Hepatocyte (in vitro differentiated cells): ENCODE results near the gene CORO2B. TPM values are rescaled to one million over a fixed set of nuclear protein-coding genes. Genes with fewer than 3 reads are reported as not detected.

Experiments
- DNase-seq: peaks from one replicate; pipeline ENCODE4 v3.0.0-alpha.2; 2016; ENCODE audit warnings: low spot score
- H2AFZ ChIP-seq: fragments of 200-600 bp; sonication (generic); 2 replicates; pipeline ENCODE4 v1.6.0; 2016; ENCODE audit warnings: antibody characterized with exemption, mild to moderate bottlenecking
- H3K27ac ChIP-seq: fragments of 200-600 bp; sonication (generic); 2 replicates; pipeline ENCODE4 v1.5.1; 2016; ENCODE audit warnings: mild to moderate bottlenecking
- H3K27me3 ChIP-seq: fragments of 200-600 bp; sonication (generic); 2 replicates; pipeline ENCODE4 v1.6.1; 2016
- H3K36me3 ChIP-seq: fragments of 200-600 bp; sonication (generic); replicated peaks from 2 replicates; pipeline ENCODE4 v1.5.1; 2016; ENCODE audit warnings: low read depth; ENCODE audit not compliant: insufficient read depth
- H3K4me1 ChIP-seq: fragments of 200-600 bp; sonication (generic); 2 replicates; pipeline ENCODE4 v1.5.1; 2016; ENCODE audit warnings: mild to moderate bottlenecking, moderate library complexity; ENCODE audit not compliant: insufficient read depth
- H3K4me2 ChIP-seq: fragments of 200-600 bp; sonication (generic); 2 replicates; pipeline ENCODE4 v1.6.0; 2016
- H3K4me3 ChIP-seq: fragments of 200-600 bp; sonication (generic); 2 replicates; pipeline ENCODE4 v1.5.1; 2016; ENCODE audit warnings: mild to moderate bottlenecking
- H3K79me2 ChIP-seq: fragments of 200-600 bp; sonication (generic); 2 replicates; pipeline ENCODE4 v1.6.0; 2017; ENCODE audit warnings: mild to moderate bottlenecking
- H3K9me2 ChIP-seq: fragments of 200-600 bp; sonication (generic); replicated peaks from 2 replicates; pipeline ENCODE4 v1.6.0; 2017; ENCODE audit warnings: mild to moderate bottlenecking; ENCODE audit not compliant: insufficient read depth
- H3K9me3 ChIP-seq: fragments of 200-600 bp; sonication (generic); 2 replicates; pipeline ENCODE4 v1.5.1; 2016; ENCODE audit warnings: low read depth, mild to moderate bottlenecking
- H4K20me1 ChIP-seq: fragments of 200-600 bp; sonication (generic); 2 replicates; pipeline ENCODE4 v1.6.0; 2016; ENCODE audit warnings: mild to moderate bottlenecking; ENCODE audit not compliant: insufficient read depth, poor library complexity, severe bottlenecking
- CTCF ChIP-seq: fragments of 200-600 bp; sonication (generic); IDR thresholded peaks from 2 replicates; pipeline ENCODE4 v1.5.1; 2016; ENCODE audit warnings: antibody characterized with exemption, mild to moderate bottlenecking; ENCODE audit not compliant: poor library complexity
- EZH2 ChIP-seq: fragments of 200-600 bp; sonication (generic); IDR thresholded peaks from 2 replicates; pipeline ENCODE4 v1.6.1; 2016; ENCODE audit warnings: antibody characterized with exemption, mild to moderate bottlenecking, borderline replicate concordance
- EZH2phosphoT487 ChIP-seq: fragments of 200-600 bp; sonication (generic); IDR thresholded peaks from one replicate; pipeline ENCODE4 v1.6.1; 2018; ENCODE audit warnings: antibody characterized with exemption, mild to moderate bottlenecking, low read depth, moderate library complexity; ENCODE audit not compliant: unreplicated experiment, severe bottlenecking
- WGBS: methylation state at CpG from one replicate; pipeline ENCODE4 v1.1.6; 2016; ENCODE audit warnings: low lambda C conversion rate; ENCODE audit errors: missing lambda C conversion rate; 5-methylcytosine and 5-hydroxymethylcytosine counted together
- polyA plus RNA-seq: library from polyadenylated mRNA; unstranded; fragments of >200 nt; fragmentation: Nextera tagmentation; extraction: Ambion mirVana; gene quantifications from 2 replicates; pipeline ENCODE4 v1.2.1, GENCODE V29; 2016
- total RNA-seq: library from RNA; depleted of rRNA; stranded (reverse); fragments of >200 nt; gene quantifications from 2 replicates; pipeline ENCODE4 v1.2.3, GENCODE V29; 2014

CORO2B gene
- total and polyA plus RNA-seq, 2 experiments from 2014 or later: 2.9 to 5.1 TPM

GRCh38 chr15:68634122-68634482 is 55.3 kb downstream of the CORO2B start:
- no peaks in the 10 kb centered on the region for H3K9me2 ChIP-seq
- H3K27ac ChIP-seq: no peak overlapping the region
- no peaks in the 10 kb centered on the region for H3K27me3 ChIP-seq
- no peaks in the 10 kb centered on the region for H3K36me3 ChIP-seq
- TF ChIP-seq EZH2 (no peak), CTCF (no peak), EZH2phosphoT487 (no peak)
- no peak for DNase-seq
- H2AFZ ChIP-seq: no peak overlapping the region
- no peak overlapping the region for H3K4me3 ChIP-seq
- no peaks in the 10 kb centered on the region for H4K20me1 ChIP-seq
- H3K9me3 ChIP-seq: no peaks in the 10 kb centered on the region
- 90% methylated on average over 4 of the region's 4 CpGs for WGBS
- peaks cover 4% of the 10 kb centered on the region for H3K4me1 ChIP-seq
- H3K79me2 ChIP-seq: no peaks in the 10 kb centered on the region
- no peak overlapping the region for H3K4me2 ChIP-seq

DNA sequence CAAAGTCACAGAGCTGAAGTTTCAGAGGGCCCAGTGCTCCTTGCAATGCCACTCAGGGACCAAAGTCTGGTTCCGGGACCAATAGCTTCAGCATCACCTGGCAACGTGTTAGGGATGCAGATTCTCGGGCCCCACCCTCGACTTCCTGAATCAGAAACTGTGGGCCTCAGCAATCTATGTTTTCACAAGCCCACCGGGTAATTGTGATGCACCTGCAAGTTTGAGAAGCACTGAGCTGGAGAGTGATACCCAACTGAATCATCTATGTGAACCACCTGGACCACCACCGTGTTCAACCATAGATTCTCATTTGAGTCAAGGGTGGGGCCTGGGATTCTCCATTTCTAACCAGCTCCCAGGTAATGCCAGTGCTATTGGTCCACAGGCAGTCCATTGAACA is 55.7 kb downstream of the CORO2B start:
- 89% methylated on average over 6 of the region's 6 CpGs for WGBS
- no peaks in the 10 kb centered on the region for H3K9me2 ChIP-seq
- peaks cover 4% of the 10 kb centered on the region for H3K4me1 ChIP-seq
- TF ChIP-seq CTCF (no peak), EZH2phosphoT487 (no peak), EZH2 (no peak)
- H3K79me2 ChIP-seq: no peaks in the 10 kb centered on the region
- no peak overlapping the region for H3K27ac ChIP-seq
- no peaks in the 10 kb centered on the region for H3K27me3 ChIP-seq
- no peak overlapping the region for H3K4me3 ChIP-seq
- no peak overlapping the region for H2AFZ ChIP-seq
- DNase-seq: no peak
- no peak overlapping the region for H3K4me2 ChIP-seq
- no peaks in the 10 kb centered on the region for H4K20me1 ChIP-seq
- H3K9me3 ChIP-seq: no peaks in the 10 kb centered on the region
- H3K36me3 ChIP-seq: no peaks in the 10 kb centered on the region

DNA sequence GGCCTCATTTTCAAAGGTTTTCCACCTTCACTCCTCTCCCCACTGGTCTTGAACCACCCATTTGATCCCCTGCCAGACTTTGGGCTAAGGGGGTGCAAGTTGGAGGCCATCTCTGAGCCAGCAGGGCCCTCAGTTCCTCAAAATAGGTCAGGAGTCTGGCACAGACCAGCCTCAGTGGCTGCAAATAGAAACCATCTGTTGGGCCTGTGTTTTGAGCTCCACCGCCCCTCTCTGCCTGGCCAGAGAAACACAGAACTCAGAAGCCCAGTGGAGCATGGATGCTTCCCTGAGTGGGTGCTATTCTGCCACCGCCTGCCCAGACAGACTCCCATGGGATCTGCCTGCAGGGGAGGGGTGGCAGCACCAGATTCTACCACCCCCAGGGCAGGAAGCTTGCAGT is 56.3 kb downstream of the CORO2B start:
- H3K4me3 ChIP-seq: no peak overlapping the region
- H3K27ac ChIP-seq: no peak overlapping the region
- H2AFZ ChIP-seq: no peak overlapping the region
- 78% methylated on average over 2 of the region's 2 CpGs for WGBS
- no peaks in the 10 kb centered on the region for H3K27me3 ChIP-seq
- no peaks in the 10 kb centered on the region for H3K9me2 ChIP-seq
- H3K36me3 ChIP-seq: no peaks in the 10 kb centered on the region
- no peak overlapping the region for H3K4me2 ChIP-seq
- no peaks in the 10 kb centered on the region for H3K9me3 ChIP-seq
- H4K20me1 ChIP-seq: no peaks in the 10 kb centered on the region
- peaks cover 4% of the 10 kb centered on the region for H3K4me1 ChIP-seq
- DNase-seq: no peak
- H3K79me2 ChIP-seq: no peaks in the 10 kb centered on the region
- TF ChIP-seq CTCF (no peak), EZH2phosphoT487 (no peak), EZH2 (no peak)

DNA sequence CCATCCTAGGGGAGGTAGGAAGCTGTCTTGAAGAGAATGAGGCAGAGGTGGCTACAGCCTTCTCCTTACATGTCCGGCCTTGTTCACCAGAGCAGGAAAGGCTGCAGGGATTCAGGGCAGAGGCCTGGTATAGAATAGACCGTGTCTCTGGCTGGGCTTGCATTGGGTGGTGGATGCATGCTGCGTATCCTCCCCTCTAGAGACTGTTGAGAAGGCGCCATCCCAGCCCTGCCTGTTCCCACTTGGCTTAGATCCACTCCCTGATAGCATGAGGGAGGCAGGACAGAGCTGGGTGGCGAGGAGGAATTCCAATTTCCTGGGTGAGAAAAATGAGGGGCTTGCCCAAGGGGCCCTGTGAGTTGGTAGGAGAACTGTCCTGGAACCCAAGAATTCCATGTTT is 57.5 kb downstream of the CORO2B start:
- Histone ChIP-seq H4K20me1 (no peaks in the 10 kb centered on the region), H3K27ac (no peak overlapping the region), H3K4me2 (no peak overlapping the region), H3K9me2 (no peaks in the 10 kb centered on the region), H3K36me3 (no peaks in the 10 kb centered on the region), H3K79me2 (no peaks in the 10 kb centered on the region), H3K4me1 (peaks cover 4% of the 10 kb centered on the region), H2AFZ (no peak overlapping the region), H3K4me3 (no peak overlapping the region), H3K9me3 (no peaks in the 10 kb centered on the region), H3K27me3 (no peaks in the 10 kb centered on the region)
- TF ChIP-seq EZH2phosphoT487 (no peak), CTCF (no peak), EZH2 (no peak)
- WGBS: 95% methylated on average over 5 of the region's 5 CpGs
- no peak for DNase-seq
